ACC112 (cell line): Measurements from ENCODE around the gene MT1A.

ENCODE experiments used
- H2AFZ ChIP-seq: fragments of 200-600 bp; sonication (generic); one replicate; pipeline ENCODE4 v1.6.0; 2017; ENCODE audit warnings: antibody characterized with exemption, low read length; ENCODE audit not compliant: unreplicated experiment
- H3K27ac ChIP-seq: fragments of 200-600 bp; sonication (generic); 2 replicates; pipeline ENCODE4 v1.5.1; 2014; ENCODE audit warnings: low read depth, mild to moderate bottlenecking, antibody characterized with exemption, low read length, moderate library complexity
- H3K27me3 ChIP-seq: fragments of 200-600 bp; sonication (generic); 2 replicates; pipeline ENCODE4 v1.6.1; 2014; ENCODE audit warnings: mild to moderate bottlenecking, antibody characterized with exemption, low read length, moderate library complexity, mixed read lengths; ENCODE audit not compliant: insufficient read depth
- H3K36me3 ChIP-seq: fragments of 200-600 bp; sonication (generic); 2 replicates; pipeline ENCODE4 v1.6.1; 2016; ENCODE audit warnings: mild to moderate bottlenecking, antibody characterized with exemption, low read length, moderate library complexity, mixed read lengths; ENCODE audit not compliant: insufficient read depth
- H3K4me1 ChIP-seq: fragments of 200-600 bp; sonication (generic); one replicate; pipeline ENCODE4 v1.6.1; 2016; ENCODE audit warnings: low read length, mixed read lengths; ENCODE audit not compliant: insufficient read depth, unreplicated experiment, control insufficient read depth
- H3K4me3 ChIP-seq: fragments of 200-600 bp; sonication (generic); 2 replicates; pipeline ENCODE4 v1.5.1; 2014; ENCODE audit warnings: mild to moderate bottlenecking, low read depth, low read length
- H3K79me2 ChIP-seq: fragments of 200-600 bp; sonication (generic); one replicate; pipeline ENCODE4 v1.6.0; 2016; ENCODE audit warnings: low read length; ENCODE audit not compliant: control insufficient read depth, unreplicated experiment, insufficient read depth

The MT1A gene

GRCh38 chr16:56632156-56632847 lies 6.2 kb upstream of the MT1A start, which contains the start of gene MT1M:
Gene MT1M, plus strand, starts transcription at chr16:56632659. Its CDS starts 73 bp downstream, at chr16:56632732.
- H3K27me3 ChIP-seq, result no peaks in the 10 kb centered on the region
- no peaks in the 10 kb centered on the region for H3K36me3 ChIP-seq
- peak within 1 kb of the TSS; percentile 82 for H3K4me3 ChIP-seq
- peak within 1 kb of the TSS; percentile 10; the same call in 1 of the 2 replicates for H3K27ac ChIP-seq
- H2AFZ ChIP-seq, result peak within 1 kb of the TSS; percentile 95
- H3K4me1 ChIP-seq, result no peaks in the 10 kb centered on the region
- H3K79me2 ChIP-seq, result no peaks in the 10 kb centered on the region

GRCh38 chr16:56632848-56633365 lies 5.6 kb upstream of the MT1A start:
- H3K4me1 ChIP-seq, result no peaks in the 10 kb centered on the region
- peak overlapping the region; percentile 82 for H3K4me3 ChIP-seq
- H3K27me3 ChIP-seq, result 0 out of 2 replicates have a peak, but pooled peaks cover 5% of the 10 kb centered on the region

GRCh38 chr16:56633535-56633934 lies 4.9 kb upstream of the MT1A start:
- Histone ChIP-seq H2AFZ (no peak overlapping the region), H3K27me3 (0 out of 2 replicates have a peak, but pooled peaks cover 6% of the 10 kb centered on the region), H3K27ac (no peak overlapping the region), H3K4me1 (peaks cover under 1% of the 10 kb centered on the region), H3K4me3 (no peak overlapping the region; the same call in 1 of the 2 replicates), H3K79me2 (no peaks in the 10 kb centered on the region), H3K36me3 (no peaks in the 10 kb centered on the region)

More at GRCh38 chr16:56632848-56633365, 5.6 kb upstream of the MT1A start:
- Histone ChIP-seq H3K27ac (no peak overlapping the region), H3K36me3 (no peaks in the 10 kb centered on the region), H3K79me2 (no peaks in the 10 kb centered on the region), H2AFZ (peak overlapping the region; percentile 95)

GRCh38 chr16:56634715-56635440 lies 3.6 kb upstream of the MT1A start:
- Histone ChIP-seq H3K79me2 (no peaks in the 10 kb centered on the region), H3K27ac (no peak overlapping the region), H2AFZ (no peak overlapping the region), H3K4me3 (no peak overlapping the region), H3K4me1 (peaks cover 8% of the 10 kb centered on the region), H3K27me3 (peaks cover 9% of the 10 kb centered on the region; the same call in 1 of the 2 replicates), H3K36me3 (no peaks in the 10 kb centered on the region)

GRCh38 chr16:56635441-56635967 lies 3.0 kb upstream of the MT1A start:
- no peaks in the 10 kb centered on the region for H3K36me3 ChIP-seq
- H3K27me3 ChIP-seq, result peaks cover 9% of the 10 kb centered on the region; the same call in 1 of the 2 replicates
- H3K79me2 ChIP-seq, result no peaks in the 10 kb centered on the region
- H3K4me3 ChIP-seq, result no peak overlapping the region
- peaks cover 8% of the 10 kb centered on the region for H3K4me1 ChIP-seq
- H3K27ac ChIP-seq, result no peak overlapping the region
- H2AFZ ChIP-seq, result no peak overlapping the region

GRCh38 chr16:56636616-56637413 lies 1.7 kb upstream of the MT1A start:
- Histone ChIP-seq H3K27me3 (peaks cover 9% of the 10 kb centered on the region; the same call in 1 of the 2 replicates), H3K79me2 (no peaks in the 10 kb centered on the region), H3K36me3 (no peaks in the 10 kb centered on the region), H2AFZ (no peak overlapping the region), H3K27ac (no peak overlapping the region), H3K4me3 (no peak overlapping the region), H3K4me1 (peaks cover 8% of the 10 kb centered on the region)

- H3K27ac ChIP-seq, result no peak overlapping the region
- peaks cover 23% of the 10 kb centered on the region for H3K4me1 ChIP-seq
- peak overlapping the region; percentile 15 for H2AFZ ChIP-seq
- peaks cover 9% of the 10 kb centered on the region; the same call in 1 of the 2 replicates for H3K27me3 ChIP-seq
- no peaks in the 10 kb centered on the region for H3K79me2 ChIP-seq
- H3K4me3 ChIP-seq, result peak overlapping the region; percentile 78
- no peaks in the 10 kb centered on the region for H3K36me3 ChIP-seq
Measured at GRCh38 chr16:56639045-56639444, 579 bp downstream of the MT1A start.

- no peak overlapping the region for H2AFZ ChIP-seq
- H3K27me3 ChIP-seq, result peaks cover 9% of the 10 kb centered on the region; the same call in 1 of the 2 replicates
- H3K4me3 ChIP-seq, result no peak overlapping the region
- H3K36me3 ChIP-seq, result no peaks in the 10 kb centered on the region
- H3K27ac ChIP-seq, result no peak overlapping the region
- no peaks in the 10 kb centered on the region for H3K79me2 ChIP-seq
- peaks cover 23% of the 10 kb centered on the region for H3K4me1 ChIP-seq
Measured at GRCh38 chr16:56640076-56640475, 1.6 kb downstream of the MT1A start.

GRCh38 chr16:56641166-56641565 lies 2.7 kb downstream of the MT1A start:
- H3K36me3 ChIP-seq, result no peaks in the 10 kb centered on the region
- no peak overlapping the region for H3K4me3 ChIP-seq
- H3K4me1 ChIP-seq, result peaks cover 23% of the 10 kb centered on the region
- H3K27me3 ChIP-seq, result peaks cover 14% of the 10 kb centered on the region; the same call in 1 of the 2 replicates
- no peak overlapping the region for H3K27ac ChIP-seq
- H3K79me2 ChIP-seq, result no peaks in the 10 kb centered on the region
- H2AFZ ChIP-seq, result no peak overlapping the region
